CD4-positive, CD25-positive, alpha-beta regulatory T cell (primary cell): ENCODE measurements around the gene RFFL. TPM values are rescaled to one million over a fixed set of nuclear protein-coding genes. Genes with fewer than 3 reads are reported as not detected.
A peak's percentile ranks its signal among the peaks of the same experiment; 100 is the strongest.

Source experiments
- ATAC-seq, 2 donors: fragments of 150-1000 bp; cut with Tn5 transposase; one replicate each; pipeline ENCODE4 v1.10.0; 2021; ENCODE audit warnings: low read depth in 2 of 2, moderate number of reproducible peaks in 2 of 2, moderate library complexity in 1 of 2
- DNase-seq, 3 donors: peaks; one replicate each; pipeline versions ENCODE4 v3.0.0 to v3.0.0-alpha.2; 2012 to 2022; ENCODE audit warnings: mixed read lengths in 1 of 3
- H3K27ac ChIP-seq: one replicate; pipeline ENCODE4 v1.7.0; 2013; ENCODE audit warnings: mild to moderate bottlenecking, low read length; ENCODE audit not compliant: insufficient read depth, poor library complexity, severe bottlenecking
- H3K27me3 ChIP-seq: one replicate; pipeline ENCODE4 v1.7.0; 2013; ENCODE audit warnings: low read length; ENCODE audit not compliant: control insufficient read depth, insufficient read depth
- H3K36me3 ChIP-seq: one replicate; pipeline ENCODE4 v1.7.0; 2013; ENCODE audit warnings: mild to moderate bottlenecking, low read length, moderate library complexity; ENCODE audit not compliant: control insufficient read depth, insufficient read depth
- H3K4me1 ChIP-seq: 2 replicates; pipeline ENCODE4 v1.7.0; 2013; ENCODE audit warnings: mild to moderate bottlenecking, low read length; ENCODE audit not compliant: insufficient read depth, control insufficient read depth, poor library complexity, severe bottlenecking
- H3K4me3 ChIP-seq: one replicate; pipeline ENCODE4 v1.7.0; 2013; ENCODE audit warnings: low read depth, mild to moderate bottlenecking, low read length, moderate library complexity
- H3K9me3 ChIP-seq, 2 experiments: 1 replicate in 1 of 2; 2 replicates in 1 of 2; pipeline ENCODE4 v1.7.0; 2013; ENCODE audit warnings: low read length in 2 of 2, mild to moderate bottlenecking in 1 of 2, moderate library complexity in 1 of 2; ENCODE audit not compliant: control insufficient read depth in 2 of 2
- H3K27ac Mint-ChIP-seq, 3 donors: one replicate each; pipeline ENCODE4 v1.8.0; 2020 to 2022; ENCODE audit warnings: mild to moderate bottlenecking in 3 of 3, mixed read lengths in 3 of 3, moderate library complexity in 2 of 3
- H3K27me3 Mint-ChIP-seq: one replicate; pipeline ENCODE4 v1.8.0; 2022; ENCODE audit warnings: mild to moderate bottlenecking, mixed read lengths
- H3K36me3 Mint-ChIP-seq: one replicate; pipeline ENCODE4 v1.8.0; 2020; ENCODE audit warnings: mixed read lengths
- H3K4me1 Mint-ChIP-seq, 4 donors: one replicate each; pipeline ENCODE4 v1.8.0; 2020 to 2022; ENCODE audit warnings: mixed read lengths in 4 of 4, mild to moderate bottlenecking in 1 of 4
- H3K4me3 Mint-ChIP-seq, 4 donors: one replicate each; pipeline ENCODE4 v1.8.0; 2020 to 2022; ENCODE audit warnings: mild to moderate bottlenecking in 4 of 4, mixed read lengths in 4 of 4, moderate library complexity in 3 of 4
- H3K9me3 Mint-ChIP-seq, 7 donors: one replicate each; pipeline ENCODE4 v1.8.0; 2020 to 2022; ENCODE audit warnings: mixed read lengths in 7 of 7, mild to moderate bottlenecking in 3 of 7, moderate library complexity in 2 of 7
- polyA plus RNA-seq, 4 donors: library from polyadenylated mRNA; unstranded; fragments of 300-500 nt; fragmentation: Illumina TruSeq; gene quantifications; one replicate each; pipeline ENCODE4 v1.2.3, GENCODE V29; 2021
- total RNA-seq: library from RNA; stranded (reverse); gene quantifications from one replicate; pipeline ENCODE4 v1.2.3, GENCODE V29; 2022

RFFL gene
- total and polyA plus RNA-seq, 5 donors from 2014 or later = 69.8 to 128 (median 82.9) TPM

DNA sequence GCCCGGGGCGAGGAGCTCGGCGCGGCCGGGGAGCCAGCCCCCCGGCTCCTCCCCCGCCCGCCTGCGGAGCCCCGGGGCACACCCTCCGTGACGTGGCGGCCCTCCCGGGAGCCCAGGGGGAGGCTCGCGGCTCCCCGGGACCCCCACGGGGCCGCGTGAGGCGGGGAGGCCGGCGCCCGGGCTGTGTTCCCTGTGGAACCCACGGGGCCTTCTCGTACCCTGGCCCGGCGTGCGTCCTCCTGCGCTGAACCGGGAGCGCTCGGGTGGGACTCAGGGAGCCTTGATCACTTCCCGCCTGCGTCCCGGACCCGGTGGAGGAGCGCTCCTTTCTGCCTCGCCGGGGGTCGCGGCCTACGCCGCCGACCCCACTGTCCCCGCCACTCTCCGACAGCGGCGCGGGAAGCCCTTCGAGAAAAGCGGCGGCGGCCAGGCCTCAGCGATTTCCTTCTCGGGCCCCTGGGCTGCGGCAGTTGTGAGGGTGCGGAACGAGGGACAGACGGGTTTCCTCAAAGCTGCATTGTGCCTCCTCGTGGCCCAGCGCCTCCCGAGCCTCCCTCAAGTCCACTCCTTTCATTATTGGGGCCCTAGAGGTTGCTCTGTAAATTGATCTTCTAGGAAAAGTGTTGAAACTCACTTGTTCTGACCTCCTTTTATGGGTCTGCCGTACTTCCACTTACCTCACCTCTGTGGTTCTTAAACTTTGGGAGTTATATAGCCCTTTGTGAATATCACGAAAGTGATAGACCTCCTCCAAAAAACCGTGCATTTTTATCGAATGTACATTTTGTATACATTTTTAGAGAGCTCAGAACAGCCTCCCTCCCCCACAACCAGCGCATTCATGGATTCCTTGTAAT lies 82.6 kb downstream of the RFFL start:
- peak overlapping the region; percentile 91 to 97 (median 96) for H3K27ac Mint-ChIP-seq
- peak; percentile 71 to 91 (median 76) for DNase-seq

DNA sequence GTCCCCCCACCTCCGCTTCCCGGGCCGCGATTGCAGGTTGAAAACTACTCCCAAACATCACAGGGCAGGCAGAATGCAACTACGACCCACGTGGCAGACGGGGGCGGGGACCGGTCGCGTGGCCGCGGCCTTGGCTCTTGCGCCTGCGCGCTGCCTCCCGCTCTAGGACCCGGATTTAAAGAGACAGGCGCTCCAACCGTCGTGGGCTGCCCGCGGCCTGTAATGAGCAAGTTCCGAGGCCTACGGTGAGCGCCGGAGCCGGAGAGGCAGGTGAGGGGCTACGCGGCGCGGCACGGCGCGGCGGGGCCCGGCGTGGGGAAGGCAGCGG lies 83.2 kb downstream of the RFFL start, which contains the start of gene LIG3:
Gene LIG3 (plus strand): TSS at position 160 of the 328 bp plus-strand sequence. CDS start 2,494 bp downstream, outside the sequence.
- H3K4me3 ChIP-seq = peak within 1 kb of the TSS; percentile 86
- peaks cover 6% of the 10 kb centered on the region for H3K36me3 ChIP-seq
- peak within 1 kb of the TSS; percentile 96 to 99 (median 98) for H3K27ac Mint-ChIP-seq
- peak; percentile 90 to 94 (median 92) for DNase-seq
- peak within 1 kb of the TSS; percentile 94 for H3K27ac ChIP-seq
- H3K9me3 Mint-ChIP-seq = no peaks in the 10 kb centered on the region
- H3K27me3 Mint-ChIP-seq = no peaks in the 10 kb centered on the region
- H3K4me1 Mint-ChIP-seq = peaks cover 35 to 59% (median 47%) of the 10 kb centered on the region in 4 donors
- H3K9me3 ChIP-seq = no peaks in the 10 kb centered on the region
- peaks cover 25% of the 10 kb centered on the region for H3K4me1 ChIP-seq
- peak; percentile 84 for ATAC-seq
- peaks cover 6% of the 10 kb centered on the region for H3K36me3 Mint-ChIP-seq
- H3K4me3 Mint-ChIP-seq = peak within 1 kb of the TSS; percentile 93 to 95 (median 94)
- no peaks in the 10 kb centered on the region for H3K27me3 ChIP-seq

More for the DNA sequence above, 82.6 kb downstream of the RFFL start:
- Histone ChIP-seq H3K9me3 (no peaks in the 10 kb centered on the region), H3K27ac (peak overlapping the region; percentile 94), H3K4me3 (peak overlapping the region; percentile 86), H3K36me3 (peaks cover 6% of the 10 kb centered on the region), H3K4me1 (peaks cover 25% of the 10 kb centered on the region), H3K27me3 (no peaks in the 10 kb centered on the region)
- Mint-ChIP-seq H3K36me3 (peaks cover 8% of the 10 kb centered on the region), H3K4me1 (peaks cover 35 to 64% (median 48%) of the 10 kb centered on the region in 4 donors), H3K9me3 (no peaks in the 10 kb centered on the region), H3K27me3 (no peaks in the 10 kb centered on the region), H3K4me3 (peak overlapping the region; percentile 85 to 94 (median 94))
- ATAC-seq = peak; percentile 79 to 81

DNA sequence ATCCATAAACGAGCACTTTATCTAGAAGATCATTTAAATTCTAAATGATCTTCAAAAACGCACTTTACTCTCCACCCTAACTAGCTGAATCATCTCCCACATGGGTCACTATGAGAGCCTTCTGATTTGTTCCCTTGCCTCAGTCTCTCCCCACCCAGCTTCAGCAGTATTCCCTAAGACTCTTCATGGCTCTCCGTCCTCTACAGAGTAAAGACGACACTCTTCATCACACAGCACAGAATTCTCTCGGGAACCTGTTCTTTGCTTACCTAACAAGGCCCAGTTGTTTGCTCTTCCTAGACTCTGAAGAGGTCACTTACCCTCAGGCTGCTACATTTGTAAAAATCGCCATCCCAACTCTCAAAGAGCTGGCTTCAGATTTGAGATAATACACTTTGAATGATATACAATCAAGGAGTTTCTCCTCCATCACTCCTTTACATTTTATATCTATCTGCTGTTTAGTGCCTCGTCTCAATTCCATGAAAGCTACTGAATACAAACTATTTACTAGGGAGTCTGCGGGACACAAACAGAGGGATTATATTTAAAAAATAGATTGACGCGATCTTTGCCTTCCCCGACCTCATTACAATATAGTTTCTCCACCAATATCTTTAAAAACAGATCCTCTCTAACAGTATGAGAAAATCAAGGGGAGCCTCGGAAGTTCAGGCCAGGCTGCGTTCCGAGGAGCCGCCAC lies 83.7 kb downstream of the RFFL start:
- Histone ChIP-seq H3K36me3 (peaks cover 6% of the 10 kb centered on the region), H3K27ac (peak overlapping the region; percentile 94), H3K4me1 (peaks cover 25% of the 10 kb centered on the region), H3K27me3 (no peaks in the 10 kb centered on the region), H3K4me3 (peak overlapping the region; percentile 75), H3K9me3 (no peaks in the 10 kb centered on the region)
- H3K27me3 Mint-ChIP-seq = no peaks in the 10 kb centered on the region
- DNase-seq (no peak), ATAC-seq (no peak)
- H3K27ac Mint-ChIP-seq = peak overlapping the region; percentile 96 to 99 (median 98)
- peaks cover 5% of the 10 kb centered on the region for H3K36me3 Mint-ChIP-seq
- peaks cover 35 to 58% (median 47%) of the 10 kb centered on the region in 4 donors for H3K4me1 Mint-ChIP-seq
- H3K4me3 Mint-ChIP-seq = peak overlapping the region; percentile 82 to 95 (median 93)
- no peaks in the 10 kb centered on the region for H3K9me3 Mint-ChIP-seq

DNA sequence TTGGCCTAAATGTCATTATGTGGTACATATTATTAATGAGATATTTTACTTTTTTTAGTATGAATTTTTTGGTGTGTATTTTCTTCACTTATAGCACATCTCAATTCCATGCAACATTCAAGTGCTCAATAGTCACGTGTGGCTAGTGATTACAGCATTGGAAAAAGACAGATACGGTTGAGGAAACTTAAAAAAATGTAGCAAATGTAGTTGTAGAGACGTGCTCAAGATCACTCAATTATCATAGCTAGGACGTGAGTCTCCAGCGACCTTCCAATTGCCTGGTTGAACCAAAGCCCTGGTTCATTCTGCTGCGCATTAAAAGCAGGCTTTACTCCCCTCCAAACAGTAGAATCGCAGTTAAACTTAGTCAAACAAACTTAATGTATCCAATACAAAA lies 84.4 kb downstream of the RFFL start:
- Mint-ChIP-seq H3K27me3 (no peaks in the 10 kb centered on the region), H3K9me3 (no peaks in the 10 kb centered on the region), H3K36me3 (peaks cover 5% of the 10 kb centered on the region), H3K27ac (peak overlapping the region in 1 of 3 donors; percentile 96), H3K4me3 (peak overlapping the region; percentile 31 to 82 (median 59)), H3K4me1 (peaks cover 32 to 54% (median 46%) of the 10 kb centered on the region in 4 donors)
- ATAC-seq = no peak
- H3K27ac ChIP-seq = no peak overlapping the region
- peaks cover 6% of the 10 kb centered on the region for H3K36me3 ChIP-seq
- H3K4me1 ChIP-seq = peaks cover 25% of the 10 kb centered on the region
- H3K9me3 ChIP-seq = no peaks in the 10 kb centered on the region
- no peaks in the 10 kb centered on the region for H3K27me3 ChIP-seq
- no peak overlapping the region for H3K4me3 ChIP-seq
- no peak for DNase-seq

DNA sequence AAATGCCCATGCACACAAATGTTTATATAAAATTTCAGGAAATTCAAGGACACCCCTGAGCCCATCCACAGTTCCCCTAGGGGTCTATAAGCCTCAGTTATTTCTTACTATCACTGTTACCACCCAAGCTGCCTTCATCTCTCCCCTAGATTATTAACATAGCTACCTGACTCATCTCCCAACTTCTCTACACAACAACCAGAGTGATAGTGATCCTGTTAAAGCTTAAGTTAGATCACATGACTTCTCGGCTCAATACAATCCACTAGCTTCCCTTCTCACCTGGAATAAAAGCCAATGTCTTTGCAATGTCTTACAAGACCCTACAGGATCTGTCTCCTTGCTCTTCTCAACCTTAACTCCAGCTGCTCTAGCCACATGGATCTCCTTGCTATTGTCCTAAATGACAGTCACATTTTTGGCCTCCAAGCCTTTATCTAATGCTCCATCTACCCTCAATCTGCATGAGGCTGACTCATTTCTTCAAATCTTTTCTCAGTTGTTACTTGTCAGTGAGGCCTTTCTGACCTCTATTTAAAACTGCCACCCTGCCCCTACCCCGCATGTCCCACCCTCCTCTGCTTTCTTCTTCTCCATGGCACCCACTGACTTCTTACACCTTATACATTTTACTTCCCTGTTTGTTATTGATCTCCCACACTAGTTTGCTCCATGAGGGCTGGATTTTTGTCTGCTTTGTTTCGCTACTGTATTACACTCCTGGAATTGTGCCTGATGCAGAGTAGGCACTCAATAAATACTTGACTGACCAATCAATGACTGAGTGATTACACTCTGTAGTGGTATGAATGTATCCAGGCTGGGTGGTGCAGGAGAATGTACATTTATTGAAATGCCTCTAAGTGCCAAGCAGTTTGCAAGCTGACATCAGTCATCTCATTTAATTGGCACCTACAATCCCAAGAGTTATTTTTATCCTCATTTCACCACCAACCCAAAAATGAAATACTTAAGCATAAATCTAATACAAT lies 88.4 kb downstream of the RFFL start:
- Mint-ChIP-seq H3K27me3 (no peaks in the 10 kb centered on the region), H3K4me1 (peaks cover 8 to 21% (median 15%) of the 10 kb centered on the region in 4 donors), H3K4me3 (no peak overlapping the region), H3K36me3 (no peaks in the 10 kb centered on the region), H3K27ac (no peak overlapping the region), H3K9me3 (no peaks in the 10 kb centered on the region)
- Histone ChIP-seq H3K4me1 (peaks cover 6% of the 10 kb centered on the region), H3K36me3 (no peaks in the 10 kb centered on the region), H3K9me3 (no peaks in the 10 kb centered on the region), H3K27me3 (no peaks in the 10 kb centered on the region), H3K27ac (no peak overlapping the region), H3K4me3 (no peak overlapping the region)
- ATAC-seq (peak in 1 of 2 donors; percentile 37), DNase-seq (peak in 1 of 3 donors; percentile 40)

DNA sequence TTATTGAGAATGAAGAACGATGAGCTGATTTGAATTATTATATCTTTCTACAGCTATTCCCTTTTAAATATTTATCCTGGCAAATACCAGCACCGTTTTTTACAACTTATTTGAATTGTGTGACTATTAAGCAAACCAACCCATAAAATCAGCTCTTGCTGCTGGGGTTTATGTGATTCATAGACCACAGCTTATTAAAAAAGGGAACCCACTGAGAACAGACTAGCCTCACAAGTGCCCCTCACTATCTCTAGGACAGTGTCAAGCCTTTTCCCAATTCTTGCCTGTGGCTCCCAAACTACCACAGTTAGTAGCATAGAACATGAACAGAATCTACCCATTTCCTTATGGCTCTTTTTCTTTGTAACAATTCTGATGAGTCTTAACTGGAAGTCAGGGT lies 89.3 kb downstream of the RFFL start:
- Histone ChIP-seq H3K27me3 (no peaks in the 10 kb centered on the region), H3K9me3 (no peaks in the 10 kb centered on the region), H3K4me3 (no peak overlapping the region), H3K4me1 (no peaks in the 10 kb centered on the region), H3K27ac (no peak overlapping the region), H3K36me3 (no peaks in the 10 kb centered on the region)
- no peak for ATAC-seq
- Mint-ChIP-seq H3K36me3 (peaks cover 3% of the 10 kb centered on the region), H3K9me3 (no peaks in the 10 kb centered on the region), H3K27me3 (no peaks in the 10 kb centered on the region), H3K27ac (peak overlapping the region in 1 of 3 donors; percentile 63), H3K4me1 (peaks cover 0 to 12% (median 8%) of the 10 kb centered on the region in 4 donors), H3K4me3 (no peak overlapping the region)
- no peak for DNase-seq
